KOPT-K1 (cell line): ENCODE results near the gene MATK.

Source experiments
- H3K27ac ChIP-seq: fragments of 200-600 bp; sonication (generic); 2 replicates; pipeline ENCODE4 v1.5.1; 2016; ENCODE audit warnings: antibody characterized with exemption, mild to moderate bottlenecking, low read depth, low read length; ENCODE audit not compliant: poor library complexity, severe bottlenecking
- H3K36me3 ChIP-seq: fragments of 200-600 bp; sonication (generic); 2 replicates; pipeline ENCODE4 v1.5.1; 2017; ENCODE audit warnings: antibody characterized with exemption, mild to moderate bottlenecking, low read length, moderate library complexity; ENCODE audit not compliant: insufficient read depth
- H3K9me3 ChIP-seq: fragments of 200-600 bp; sonication (generic); 2 replicates; pipeline ENCODE4 v1.5.1; 2017; ENCODE audit warnings: antibody characterized with exemption, low read length, mild to moderate bottlenecking; ENCODE audit not compliant: insufficient read depth, poor library complexity, severe bottlenecking

MATK gene

GRCh38 chr19:3805859-3806258 is 19.7 kb upstream of the MATK start:
- Histone ChIP-seq H3K27ac (no peak overlapping the region), H3K9me3 (no peaks in the 10 kb centered on the region), H3K36me3 (no peaks in the 10 kb centered on the region)

DNA sequence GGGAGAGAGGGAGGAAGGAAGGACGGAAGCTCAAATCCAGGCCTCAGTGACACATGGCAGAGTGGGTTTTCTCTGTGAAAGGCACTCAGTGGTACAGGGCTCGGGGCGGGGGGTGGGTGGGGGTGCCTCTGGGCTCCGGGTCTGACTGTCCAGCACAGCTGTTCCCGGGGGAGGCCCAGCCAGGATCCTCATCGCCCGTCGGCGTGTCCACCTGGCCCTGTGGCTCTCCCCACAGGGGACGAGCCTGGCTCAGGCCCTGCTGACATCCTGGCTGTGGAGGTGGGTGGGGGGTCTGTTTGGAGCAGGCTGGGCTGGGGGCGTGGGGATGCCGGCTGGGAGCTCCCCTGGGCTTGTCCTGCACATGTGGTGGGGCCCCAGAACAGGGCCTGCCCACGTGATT is 18.2 kb upstream of the MATK start:
- no peaks in the 10 kb centered on the region for H3K36me3 ChIP-seq
- H3K9me3 ChIP-seq: no peaks in the 10 kb centered on the region
- no peak overlapping the region for H3K27ac ChIP-seq

GRCh38 chr19:3803986-3804385 is 17.8 kb upstream of the MATK start:
- Histone ChIP-seq H3K27ac (no peak overlapping the region), H3K9me3 (no peaks in the 10 kb centered on the region), H3K36me3 (no peaks in the 10 kb centered on the region)

DNA sequence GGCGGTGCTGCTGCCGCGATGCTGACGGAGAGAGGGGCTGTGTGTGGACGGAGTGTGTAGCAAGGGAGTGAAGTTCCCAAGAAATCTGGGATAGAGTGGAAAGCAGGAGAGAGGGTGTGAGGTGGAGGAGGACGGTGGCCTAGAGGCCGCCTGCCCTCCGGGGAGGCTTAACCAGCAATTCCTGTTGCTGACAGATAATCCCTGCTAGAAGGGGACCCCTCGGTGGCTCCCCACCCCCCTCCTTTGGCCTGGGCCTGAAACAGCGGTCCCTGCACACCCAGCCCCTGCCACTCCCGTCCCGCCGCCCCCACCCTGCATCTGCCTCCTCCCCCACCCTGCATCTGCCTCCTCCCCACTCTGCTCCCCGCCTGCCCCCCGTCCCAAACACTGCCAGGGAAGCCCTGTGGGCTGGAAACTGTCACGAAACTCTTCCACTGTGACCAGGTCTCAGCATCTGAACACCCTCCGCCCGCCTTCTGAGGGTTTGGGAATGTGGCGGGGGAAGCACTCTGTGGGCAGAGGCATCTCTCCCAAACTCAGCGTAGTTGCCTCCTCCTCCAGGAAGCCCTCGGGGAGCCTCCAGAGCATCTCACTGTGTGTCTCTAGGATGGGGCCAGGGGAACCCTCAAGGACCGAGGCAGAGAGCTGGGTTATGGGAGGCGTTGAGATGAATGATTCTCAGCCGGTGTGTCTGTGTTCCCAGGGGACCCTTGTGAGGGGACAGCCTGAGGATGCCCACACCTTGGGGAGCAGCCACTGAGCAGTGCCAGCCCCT is 17.1 kb upstream of the MATK start:
- H3K27ac ChIP-seq: no peak overlapping the region
- H3K36me3 ChIP-seq: no peaks in the 10 kb centered on the region
- no peaks in the 10 kb centered on the region for H3K9me3 ChIP-seq

GRCh38 chr19:3801412-3802096 is 15.4 kb upstream of the MATK start:
- Histone ChIP-seq H3K9me3 (peaks cover 5% of the 10 kb centered on the region), H3K27ac (no peak overlapping the region), H3K36me3 (no peaks in the 10 kb centered on the region)

DNA sequence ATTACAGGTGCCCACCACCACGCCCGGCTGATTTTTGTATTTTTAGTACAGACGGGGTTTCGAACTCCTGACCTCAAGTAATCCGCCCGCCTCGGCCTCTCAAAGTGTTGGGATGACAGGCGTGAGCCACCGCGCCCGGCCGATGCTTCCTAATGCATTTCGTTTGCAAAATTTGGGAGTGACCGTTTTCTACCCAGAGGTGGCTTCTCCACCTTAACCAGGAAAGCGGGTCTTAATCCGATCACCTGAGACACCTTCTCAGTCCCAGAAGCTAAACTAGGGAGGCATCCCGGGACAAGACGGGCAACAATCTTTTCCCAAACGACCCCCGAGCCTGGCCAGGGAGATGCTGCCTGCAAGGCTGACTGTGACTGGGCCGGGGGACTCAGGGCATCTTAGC is 14.8 kb upstream of the MATK start:
- Histone ChIP-seq H3K27ac (no peak overlapping the region), H3K9me3 (peaks cover 11% of the 10 kb centered on the region), H3K36me3 (no peaks in the 10 kb centered on the region)

DNA sequence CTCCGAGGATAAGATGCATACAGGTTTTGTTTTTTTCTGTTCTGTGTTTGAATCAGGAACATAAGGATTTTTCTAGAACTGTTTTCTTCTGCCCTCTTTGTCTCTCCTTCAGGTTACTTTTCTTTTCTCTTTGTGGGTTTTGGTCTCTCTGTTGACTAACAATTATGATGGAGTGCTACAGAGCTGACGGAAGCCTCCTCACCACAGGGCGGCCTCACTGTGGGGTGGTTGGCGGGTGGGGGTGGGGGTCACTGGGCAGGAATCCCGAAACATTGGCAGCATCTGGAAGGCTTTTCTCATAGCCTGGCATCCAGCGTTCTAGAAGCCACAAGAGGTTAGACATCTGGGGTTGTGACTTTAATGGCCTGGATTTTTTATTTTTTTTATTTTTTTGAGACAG is 12.0 kb upstream of the MATK start:
- H3K9me3 ChIP-seq: peaks cover 11% of the 10 kb centered on the region
- no peak overlapping the region for H3K27ac ChIP-seq
- no peaks in the 10 kb centered on the region for H3K36me3 ChIP-seq

- Histone ChIP-seq H3K27ac (no peak overlapping the region), H3K36me3 (no peaks in the 10 kb centered on the region), H3K9me3 (peaks cover 12% of the 10 kb centered on the region)
These were observed 10.2 kb upstream of the MATK start for GRCh38 chr19:3796358-3796757.

GRCh38 chr19:3793799-3794198 is 7.6 kb upstream of the MATK start:
- peaks cover 20% of the 10 kb centered on the region for H3K9me3 ChIP-seq
- no peak overlapping the region for H3K27ac ChIP-seq
- H3K36me3 ChIP-seq: no peaks in the 10 kb centered on the region

DNA sequence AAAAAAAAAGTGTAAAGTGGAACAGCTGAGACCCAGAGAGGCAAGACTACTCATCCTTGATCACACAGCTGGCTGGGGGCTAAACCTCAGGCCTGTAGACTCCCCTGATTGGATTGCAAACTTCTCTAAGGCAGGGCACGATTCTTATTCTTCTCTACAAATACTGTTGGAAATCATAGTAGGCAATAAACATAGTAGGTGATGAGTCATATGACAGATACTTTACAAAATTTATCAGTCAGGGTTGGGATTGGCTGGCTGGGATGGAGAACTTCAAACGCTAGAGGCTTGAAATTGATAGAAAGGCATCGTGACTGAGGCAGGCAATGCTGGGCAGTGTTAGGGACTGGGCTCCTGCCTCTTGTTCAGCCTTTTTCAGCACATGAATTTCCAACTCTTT is 5.9 kb upstream of the MATK start:
- Histone ChIP-seq H3K9me3 (peaks cover 20% of the 10 kb centered on the region), H3K27ac (no peak overlapping the region), H3K36me3 (no peaks in the 10 kb centered on the region)

DNA sequence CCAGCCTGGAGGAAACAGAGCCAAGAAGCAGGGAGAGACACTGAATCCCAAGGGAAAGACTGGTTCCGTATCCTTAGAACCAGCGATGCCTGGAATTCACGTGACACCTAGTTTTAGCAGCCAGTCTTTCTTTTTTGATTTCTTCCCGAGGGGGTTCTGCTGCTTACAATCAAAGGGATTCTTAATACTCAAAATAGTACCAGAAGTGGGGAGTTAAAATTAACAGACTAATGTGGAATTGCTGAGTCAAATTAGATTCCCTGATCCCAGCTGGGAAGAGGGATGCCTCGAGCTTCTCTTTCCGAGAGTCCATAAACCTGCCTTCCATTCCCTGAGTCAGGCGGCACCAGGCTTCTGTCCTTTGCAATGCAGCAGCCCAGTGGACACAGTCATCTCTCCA is 4.8 kb upstream of the MATK start:
- peaks cover 8% of the 10 kb centered on the region for H3K9me3 ChIP-seq
- no peaks in the 10 kb centered on the region for H3K36me3 ChIP-seq
- no peak overlapping the region for H3K27ac ChIP-seq

DNA sequence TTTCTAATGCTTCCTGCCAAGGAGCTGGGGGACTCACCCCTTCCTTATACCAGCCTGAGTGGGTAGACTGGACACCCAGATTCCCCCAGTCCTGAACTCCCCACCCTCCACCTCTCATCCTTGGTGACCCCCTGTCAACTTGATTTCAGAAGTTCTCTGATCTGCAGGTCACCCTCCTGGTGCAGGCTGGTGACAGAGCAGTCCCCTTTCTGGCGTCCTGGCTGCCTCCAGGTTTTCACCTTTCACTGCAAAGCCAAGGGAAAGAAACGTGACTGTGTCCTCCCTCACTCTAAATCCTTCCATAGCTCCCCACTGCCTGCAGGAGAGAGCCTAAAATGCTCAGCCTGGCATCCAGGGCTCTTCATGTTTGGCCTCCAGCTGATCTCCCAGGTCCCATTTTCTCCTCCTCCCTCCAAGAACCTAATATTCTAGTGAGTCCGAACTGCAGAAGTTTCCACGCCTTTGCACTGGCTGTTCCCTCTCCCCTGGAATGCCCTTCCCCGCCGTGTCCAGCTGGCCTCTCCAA is 4.1 kb upstream of the MATK start:
- Histone ChIP-seq H3K27ac (no peak overlapping the region), H3K9me3 (peaks cover 8% of the 10 kb centered on the region), H3K36me3 (no peaks in the 10 kb centered on the region)

GRCh38 chr19:3788996-3789778 is 3.0 kb upstream of the MATK start:
- H3K9me3 ChIP-seq: peaks cover 8% of the 10 kb centered on the region
- no peaks in the 10 kb centered on the region for H3K36me3 ChIP-seq
- H3K27ac ChIP-seq: no peak overlapping the region

- H3K36me3 ChIP-seq: no peaks in the 10 kb centered on the region
- H3K9me3 ChIP-seq: peaks cover 19% of the 10 kb centered on the region
- no peak overlapping the region for H3K27ac ChIP-seq
These were observed 687 bp downstream of the MATK start for GRCh38 chr19:3785451-3785937.
